Kidney epithelial cell (primary cell): ENCODE data around the gene KIF26B. TPM values are rescaled to one million over a fixed set of nuclear protein-coding genes. Genes with fewer than 3 reads are reported as not detected.

Experiments used
- DNase-seq: peaks from one replicate; pipeline ENCODE4 v3.0.0-alpha.2; 2010; ENCODE audit warnings: low read depth
- H3K27me3 ChIP-seq: 2 replicates; pipeline ENCODE4 v1.6.0; 2011; ENCODE audit warnings: low read length; ENCODE audit not compliant: control insufficient read depth, insufficient read depth
- H3K36me3 ChIP-seq: 2 replicates; pipeline ENCODE4 v1.5.1; 2011; ENCODE audit warnings: low read length; ENCODE audit not compliant: control insufficient read depth, insufficient read depth
- H3K4me3 ChIP-seq: 2 replicates; pipeline ENCODE4 v1.5.1; 2011; ENCODE audit warnings: low read depth, mild to moderate bottlenecking, control low read depth, low read length
- total RNA-seq: library from RNA; depleted of rRNA; stranded (reverse); fragments of >200 nt; gene quantifications from 2 replicates; pipeline ENCODE4 v1.2.3, GENCODE V29; 2015
- TF ChIP-seq, protein P1 (sequence below): IDR thresholded peaks from 2 replicates; pipeline ENCODE4 v1.5.1; 2011; ENCODE audit warnings: mild to moderate bottlenecking, moderate library complexity, low read length, control low read depth, inconsistent platforms; ENCODE audit not compliant: insufficient read depth, poor library complexity, severe bottlenecking

The KIF26B gene
- total RNA-seq, 1 donor from 2014 or later = 14.6 TPM

DNA sequence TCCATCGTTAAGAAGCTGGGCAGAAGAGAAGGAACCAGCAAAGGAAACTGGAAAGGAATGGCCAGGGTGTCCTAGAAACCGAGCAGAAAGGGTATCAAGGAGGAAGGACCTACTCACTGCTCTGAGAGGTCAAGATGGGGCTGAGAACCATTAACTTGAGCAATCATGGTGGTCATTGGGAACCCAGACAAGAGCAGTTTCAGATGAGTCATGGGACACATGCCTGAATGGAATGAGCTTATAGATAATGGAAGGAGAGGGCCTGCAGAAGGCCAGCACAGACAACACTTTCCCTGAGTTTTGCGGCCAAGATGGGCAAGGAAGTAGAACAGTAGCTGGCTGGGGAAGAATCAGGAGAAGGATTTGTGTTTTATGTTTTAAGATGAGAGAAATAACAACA is 383.2 kb downstream of the KIF26B start:
- H3K36me3 ChIP-seq = no peaks in the 10 kb centered on the region
- TF ChIP-seq, protein P1, sequence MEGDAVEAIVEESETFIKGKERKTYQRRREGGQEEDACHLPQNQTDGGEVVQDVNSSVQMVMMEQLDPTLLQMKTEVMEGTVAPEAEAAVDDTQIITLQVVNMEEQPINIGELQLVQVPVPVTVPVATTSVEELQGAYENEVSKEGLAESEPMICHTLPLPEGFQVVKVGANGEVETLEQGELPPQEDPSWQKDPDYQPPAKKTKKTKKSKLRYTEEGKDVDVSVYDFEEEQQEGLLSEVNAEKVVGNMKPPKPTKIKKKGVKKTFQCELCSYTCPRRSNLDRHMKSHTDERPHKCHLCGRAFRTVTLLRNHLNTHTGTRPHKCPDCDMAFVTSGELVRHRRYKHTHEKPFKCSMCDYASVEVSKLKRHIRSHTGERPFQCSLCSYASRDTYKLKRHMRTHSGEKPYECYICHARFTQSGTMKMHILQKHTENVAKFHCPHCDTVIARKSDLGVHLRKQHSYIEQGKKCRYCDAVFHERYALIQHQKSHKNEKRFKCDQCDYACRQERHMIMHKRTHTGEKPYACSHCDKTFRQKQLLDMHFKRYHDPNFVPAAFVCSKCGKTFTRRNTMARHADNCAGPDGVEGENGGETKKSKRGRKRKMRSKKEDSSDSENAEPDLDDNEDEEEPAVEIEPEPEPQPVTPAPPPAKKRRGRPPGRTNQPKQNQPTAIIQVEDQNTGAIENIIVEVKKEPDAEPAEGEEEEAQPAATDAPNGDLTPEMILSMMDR = no peak
- no peaks in the 10 kb centered on the region for H3K27me3 ChIP-seq
- no peak for DNase-seq
- H3K4me3 ChIP-seq = no peak overlapping the region

GRCh38 chr1:245538671-245539070 is 383.9 kb downstream of the KIF26B start:
- no peaks in the 10 kb centered on the region for H3K27me3 ChIP-seq
- DNase-seq = peak; percentile 50
- no peaks in the 10 kb centered on the region for H3K36me3 ChIP-seq
- no peak overlapping the region for H3K4me3 ChIP-seq
- TF ChIP-seq, protein P1 = no peak

DNA sequence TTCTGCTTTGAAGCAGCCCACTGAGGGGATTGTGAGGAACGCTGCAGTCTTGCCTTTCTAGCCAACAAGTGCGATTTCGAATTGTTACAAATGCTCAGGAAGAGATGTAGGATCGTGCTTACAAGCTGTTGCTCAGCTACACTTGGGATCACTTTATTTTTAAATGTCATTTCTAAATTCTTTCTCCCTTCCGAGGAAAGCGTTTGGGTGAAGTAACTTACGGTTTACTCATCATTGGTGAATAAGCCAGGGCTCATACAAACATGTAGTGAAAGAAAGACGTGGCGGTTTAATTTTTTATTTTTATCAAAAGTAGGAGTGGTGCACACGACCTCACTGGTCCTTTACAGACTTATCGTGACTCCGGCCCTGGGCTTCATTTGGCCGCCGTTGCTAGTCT is 386.6 kb downstream of the KIF26B start:
- H3K36me3 ChIP-seq = no peaks in the 10 kb centered on the region
- no peak overlapping the region for H3K4me3 ChIP-seq
- no peak for DNase-seq
- TF ChIP-seq, protein P1 = no peak
- H3K27me3 ChIP-seq = no peaks in the 10 kb centered on the region

- Histone ChIP-seq H3K27me3 (no peaks in the 10 kb centered on the region), H3K4me3 (no peak overlapping the region), H3K36me3 (no peaks in the 10 kb centered on the region)
- TF ChIP-seq, protein P1 = no peak
- DNase-seq = no peak
Measured at GRCh38 chr1:245542365-245542764, 387.6 kb downstream of the KIF26B start.

DNA sequence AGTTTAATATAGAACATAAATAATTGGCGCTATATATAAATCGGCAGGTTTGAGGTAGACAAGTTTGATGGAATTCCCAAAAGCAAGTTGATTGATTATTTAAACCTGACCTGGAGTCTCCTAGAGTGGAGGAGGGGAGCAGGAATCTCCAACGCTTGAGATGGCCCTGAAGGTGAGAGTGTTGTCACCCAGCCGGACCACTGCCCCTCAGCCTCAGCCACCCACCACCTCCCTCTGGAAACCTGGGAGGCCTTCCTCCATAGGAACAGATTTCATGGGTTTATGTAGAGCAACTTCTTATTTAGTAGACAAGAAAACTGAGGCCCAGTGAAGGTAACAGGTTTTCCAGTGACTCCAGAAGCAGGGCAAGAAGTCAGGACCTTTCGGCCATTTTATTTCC is 389.5 kb downstream of the KIF26B start:
- Histone ChIP-seq H3K4me3 (no peak overlapping the region), H3K27me3 (no peaks in the 10 kb centered on the region), H3K36me3 (no peaks in the 10 kb centered on the region)
- TF ChIP-seq, protein P1 = no peak
- no peak for DNase-seq

GRCh38 chr1:245546875-245547274 is 392.1 kb downstream of the KIF26B start:
- Histone ChIP-seq H3K4me3 (no peak overlapping the region), H3K27me3 (no peaks in the 10 kb centered on the region), H3K36me3 (no peaks in the 10 kb centered on the region)
- no peak for DNase-seq
- TF ChIP-seq, protein P1 = no peak
